ENCODE measurements around the gene RGS3. TPM values are rescaled to one million over a fixed set of nuclear protein-coding genes. Genes with fewer than 3 reads are reported as not detected.
"Not testable (repeated sequence)": the region's sequence is repeated elsewhere in the genome, so short reads cannot be mapped to it uniquely, and the experiment has no call there.

The RGS3 gene
- total RNA-seq, 4 donors from 2014 or later, result 16.2 to 75.6 (median 54.9) TPM

DNA sequence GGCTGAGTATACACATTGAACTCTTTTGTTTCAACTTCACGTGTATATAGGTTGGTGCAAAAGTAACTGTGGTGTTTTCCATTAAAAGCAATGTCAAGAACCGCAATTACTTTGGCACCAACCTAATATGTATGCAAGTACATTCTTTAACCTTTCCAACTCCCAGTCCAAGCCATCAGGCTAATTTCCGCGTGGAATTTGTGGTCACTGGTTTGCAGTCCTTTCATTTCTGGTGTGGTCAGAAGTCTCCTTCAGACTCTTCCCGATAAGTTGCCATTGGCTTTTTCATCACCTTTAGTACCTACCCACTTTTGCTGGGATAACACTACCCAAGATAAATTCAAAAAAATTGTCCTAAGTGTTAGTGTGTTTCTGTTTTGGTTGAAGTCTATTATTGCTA, 84.0 kb downstream of the RGS3 start:
- intact Hi-C loops (cut with DNase I; ENCODE audit: low total_unique reads), result no loop called here
- no peak overlapping the region for H3K4me3 ChIP-seq
- H3K36me3 ChIP-seq, result no peaks in the 10 kb centered on the region
- DNase-seq, result no peak
- no peaks in the 10 kb centered on the region for H3K9me3 ChIP-seq
- H3K27ac ChIP-seq, result no peak overlapping the region
- TF ChIP-seq, protein P1, sequence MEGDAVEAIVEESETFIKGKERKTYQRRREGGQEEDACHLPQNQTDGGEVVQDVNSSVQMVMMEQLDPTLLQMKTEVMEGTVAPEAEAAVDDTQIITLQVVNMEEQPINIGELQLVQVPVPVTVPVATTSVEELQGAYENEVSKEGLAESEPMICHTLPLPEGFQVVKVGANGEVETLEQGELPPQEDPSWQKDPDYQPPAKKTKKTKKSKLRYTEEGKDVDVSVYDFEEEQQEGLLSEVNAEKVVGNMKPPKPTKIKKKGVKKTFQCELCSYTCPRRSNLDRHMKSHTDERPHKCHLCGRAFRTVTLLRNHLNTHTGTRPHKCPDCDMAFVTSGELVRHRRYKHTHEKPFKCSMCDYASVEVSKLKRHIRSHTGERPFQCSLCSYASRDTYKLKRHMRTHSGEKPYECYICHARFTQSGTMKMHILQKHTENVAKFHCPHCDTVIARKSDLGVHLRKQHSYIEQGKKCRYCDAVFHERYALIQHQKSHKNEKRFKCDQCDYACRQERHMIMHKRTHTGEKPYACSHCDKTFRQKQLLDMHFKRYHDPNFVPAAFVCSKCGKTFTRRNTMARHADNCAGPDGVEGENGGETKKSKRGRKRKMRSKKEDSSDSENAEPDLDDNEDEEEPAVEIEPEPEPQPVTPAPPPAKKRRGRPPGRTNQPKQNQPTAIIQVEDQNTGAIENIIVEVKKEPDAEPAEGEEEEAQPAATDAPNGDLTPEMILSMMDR (IDR thresholded peaks at IDR 0.05), result no peak
- no peak for TF ChIP-seq POLR2A (IDR thresholded peaks at IDR 0.05)
- no peaks in the 10 kb centered on the region for H3K4me1 ChIP-seq
- no peaks in the 10 kb centered on the region for H3K27me3 ChIP-seq

DNA sequence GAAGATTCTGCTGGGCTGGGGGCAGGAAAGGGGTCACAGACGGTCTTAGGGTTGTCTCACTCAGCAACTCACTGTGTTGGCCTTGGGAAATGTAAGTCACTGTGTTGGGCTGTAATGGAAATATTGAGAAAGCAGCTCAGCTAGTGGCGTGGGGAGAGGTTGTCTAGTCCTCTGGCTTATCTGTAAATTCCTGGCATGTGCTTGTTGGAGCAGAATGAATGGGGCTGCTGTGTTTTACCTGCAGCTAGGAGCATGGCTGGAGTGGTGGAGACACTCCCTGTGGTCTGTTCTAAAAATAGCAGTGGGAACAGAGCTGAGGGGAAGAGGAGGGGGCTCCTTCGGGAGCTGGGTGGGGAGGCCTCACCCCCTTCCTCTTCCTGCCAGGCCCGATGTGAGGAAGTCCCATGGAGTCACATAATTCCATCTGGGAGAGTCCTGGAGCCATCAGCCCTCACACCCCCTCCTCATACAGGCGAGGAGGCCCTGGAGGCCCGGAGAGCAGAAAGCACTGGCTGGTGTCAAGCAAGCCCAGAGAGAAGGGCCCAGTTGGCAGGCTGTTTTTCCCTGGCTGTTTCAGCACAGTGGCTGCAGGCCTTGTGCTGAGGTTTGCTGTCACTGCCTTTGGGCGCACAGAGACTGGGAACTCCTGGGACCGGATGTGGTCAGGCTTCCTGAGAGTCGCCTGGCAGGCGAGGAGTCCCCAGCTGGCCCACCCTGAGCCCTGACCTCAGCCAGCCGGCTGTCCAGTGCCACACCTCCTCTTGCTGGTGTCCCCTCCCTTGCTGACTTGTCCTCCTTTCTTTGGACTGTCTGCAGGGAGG, 84.9 kb downstream of the RGS3 start:
- Histone ChIP-seq H3K36me3 (no peaks in the 10 kb centered on the region), H3K9me3 (no peaks in the 10 kb centered on the region), H3K27me3 (no peaks in the 10 kb centered on the region), H3K27ac (peak overlapping the region in 1 of 2 donors; percentile 16), H3K4me3 (no peak overlapping the region), H3K4me1 (no peaks in the 10 kb centered on the region)
- intact Hi-C loops (cut with DNase I; ENCODE audit: low total_unique reads), result no loop called here
- DNase-seq, result peak in 1 of 2 donors; percentile 34
- TF ChIP-seq POLR2A (IDR thresholded peaks at IDR 0.05), result no peak
- TF ChIP-seq, protein P1 (IDR thresholded peaks at IDR 0.05), result no peak

DNA sequence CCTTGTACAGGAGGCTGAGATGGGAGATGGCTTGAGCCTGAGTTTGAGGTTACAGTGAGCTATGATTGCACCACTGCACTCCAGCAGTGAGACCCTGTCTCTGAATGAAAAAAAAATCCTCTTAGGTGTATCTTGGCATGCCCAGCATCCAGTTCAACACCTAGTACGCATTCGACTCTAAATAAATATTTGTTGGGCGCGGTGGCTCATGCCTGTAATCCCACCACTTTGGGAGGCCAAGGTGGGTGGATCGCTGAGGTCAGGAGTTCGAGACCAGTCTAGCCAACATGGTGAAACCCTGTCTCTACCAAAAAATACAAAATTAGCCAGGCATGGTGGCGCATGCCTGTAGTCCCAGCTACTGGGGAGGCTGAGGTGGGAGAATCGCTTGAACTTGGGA, 86.4 kb downstream of the RGS3 start:
- H3K4me3 ChIP-seq; H3K27ac ChIP-seq; H3K36me3 ChIP-seq; intact Hi-C loops (cut with DNase I; ENCODE audit: low total_unique reads); H3K27me3 ChIP-seq; H3K9me3 ChIP-seq; DNase-seq; H3K4me1 ChIP-seq: not testable (repeated sequence)

DNA sequence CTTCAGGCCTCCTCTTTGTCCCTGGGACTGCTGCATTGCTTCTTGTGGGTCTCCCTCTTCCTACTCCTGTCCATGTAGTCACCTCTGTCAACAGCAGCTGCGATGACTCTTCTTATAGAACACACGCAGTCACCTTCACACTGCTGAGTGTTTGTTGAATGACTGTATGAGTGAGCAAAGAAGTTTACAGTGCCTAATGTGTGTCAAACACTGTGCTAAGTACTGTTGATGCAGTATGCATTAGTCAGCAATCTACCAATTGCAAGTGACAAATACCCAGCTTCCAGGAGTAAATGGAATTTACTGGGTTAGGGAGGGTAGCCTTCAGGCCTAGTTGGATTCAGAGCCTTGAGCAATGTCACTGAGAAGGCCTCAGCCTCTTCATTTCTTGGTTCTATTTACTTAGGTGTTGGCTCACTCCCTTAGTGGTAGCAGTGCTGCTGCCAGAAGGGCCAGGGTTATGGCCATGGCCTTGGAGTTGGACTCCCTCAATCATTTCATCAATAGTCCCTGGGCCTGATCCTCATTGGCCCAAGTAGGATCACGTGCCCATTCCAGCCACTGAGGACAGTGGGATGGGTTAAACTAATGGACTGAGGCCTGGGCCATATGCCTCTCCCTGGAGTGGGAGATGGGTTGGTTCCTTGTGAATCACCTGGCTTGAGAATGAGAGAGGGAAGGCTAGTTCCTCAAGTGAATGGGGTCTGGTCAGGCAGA, 93.5 kb downstream of the RGS3 start:
- no peak for DNase-seq
- H3K27ac ChIP-seq, result no peak overlapping the region
- H3K9me3 ChIP-seq, result no peaks in the 10 kb centered on the region
- H3K4me1 ChIP-seq, result no peaks in the 10 kb centered on the region
- no peaks in the 10 kb centered on the region for H3K27me3 ChIP-seq
- H3K36me3 ChIP-seq, result no peaks in the 10 kb centered on the region
- TF ChIP-seq POLR2A (IDR thresholded peaks at IDR 0.05), result no peak
- TF ChIP-seq, protein P1 (IDR thresholded peaks at IDR 0.05), result no peak
- intact Hi-C loops (cut with DNase I; ENCODE audit: low total_unique reads), result no loop called here
- H3K4me3 ChIP-seq, result no peak overlapping the region

DNA sequence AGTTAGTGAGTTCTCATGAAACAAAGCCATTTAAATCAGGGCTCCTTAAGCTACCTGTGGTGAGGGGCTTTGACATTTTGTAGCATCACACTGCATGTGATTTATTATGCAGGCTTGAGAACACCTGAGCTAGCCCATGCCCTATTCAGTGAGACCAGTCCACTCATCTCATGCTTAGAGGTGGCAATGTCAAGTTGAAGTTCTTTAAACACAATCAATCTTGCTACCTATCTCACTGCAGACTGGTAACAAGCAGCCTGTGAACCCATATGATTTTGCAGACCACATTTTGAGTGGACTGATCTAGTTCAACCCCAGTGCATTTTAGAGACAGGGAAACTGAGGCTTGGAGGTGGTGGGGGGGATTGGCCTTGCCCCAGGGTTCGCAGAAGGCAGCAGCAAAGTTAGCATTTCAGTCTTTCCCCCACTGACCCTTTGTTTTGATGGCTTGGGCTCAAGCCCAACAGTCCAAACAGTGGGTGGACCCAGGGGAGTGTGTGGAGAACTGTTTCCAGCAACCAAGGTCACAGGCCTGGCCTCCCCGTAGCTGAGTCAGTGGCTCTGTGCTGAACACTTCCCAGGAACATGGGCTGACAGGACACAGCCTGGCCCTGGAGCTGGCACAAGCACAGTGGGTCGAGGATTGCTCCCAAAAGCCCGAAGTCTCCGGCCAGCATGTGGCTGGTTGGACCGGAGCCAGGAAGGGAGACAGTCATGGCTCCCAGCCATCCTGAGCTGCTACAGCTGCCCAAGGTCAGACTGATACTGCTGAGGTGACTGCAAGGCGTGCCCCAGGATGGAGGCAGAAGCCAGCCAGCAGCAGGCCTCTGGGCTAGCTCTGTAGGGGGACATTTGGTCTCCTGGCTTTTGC, 95.3 kb downstream of the RGS3 start:
- no peak overlapping the region for H3K4me3 ChIP-seq
- TF ChIP-seq, protein P1 (IDR thresholded peaks at IDR 0.05), result no peak
- no peak for TF ChIP-seq POLR2A (IDR thresholded peaks at IDR 0.05)
- DNase-seq, result peak; percentile 69 to 72
- no peaks in the 10 kb centered on the region for H3K27me3 ChIP-seq
- no peaks in the 10 kb centered on the region for H3K36me3 ChIP-seq
- H3K4me1 ChIP-seq, result no peaks in the 10 kb centered on the region
- H3K9me3 ChIP-seq, result no peaks in the 10 kb centered on the region
- intact Hi-C loops (cut with DNase I; ENCODE audit: low total_unique reads), result no loop called here
- no peak overlapping the region for H3K27ac ChIP-seq
